ENCODE measurements around the gene MGAT3.
"Not testable (repeated sequence)": the region's sequence is repeated elsewhere in the genome, so short reads cannot be mapped to it uniquely, and the experiment has no call there.

MGAT3 gene, protein sequence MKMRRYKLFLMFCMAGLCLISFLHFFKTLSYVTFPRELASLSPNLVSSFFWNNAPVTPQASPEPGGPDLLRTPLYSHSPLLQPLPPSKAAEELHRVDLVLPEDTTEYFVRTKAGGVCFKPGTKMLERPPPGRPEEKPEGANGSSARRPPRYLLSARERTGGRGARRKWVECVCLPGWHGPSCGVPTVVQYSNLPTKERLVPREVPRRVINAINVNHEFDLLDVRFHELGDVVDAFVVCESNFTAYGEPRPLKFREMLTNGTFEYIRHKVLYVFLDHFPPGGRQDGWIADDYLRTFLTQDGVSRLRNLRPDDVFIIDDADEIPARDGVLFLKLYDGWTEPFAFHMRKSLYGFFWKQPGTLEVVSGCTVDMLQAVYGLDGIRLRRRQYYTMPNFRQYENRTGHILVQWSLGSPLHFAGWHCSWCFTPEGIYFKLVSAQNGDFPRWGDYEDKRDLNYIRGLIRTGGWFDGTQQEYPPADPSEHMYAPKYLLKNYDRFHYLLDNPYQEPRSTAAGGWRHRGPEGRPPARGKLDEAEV

DNA sequence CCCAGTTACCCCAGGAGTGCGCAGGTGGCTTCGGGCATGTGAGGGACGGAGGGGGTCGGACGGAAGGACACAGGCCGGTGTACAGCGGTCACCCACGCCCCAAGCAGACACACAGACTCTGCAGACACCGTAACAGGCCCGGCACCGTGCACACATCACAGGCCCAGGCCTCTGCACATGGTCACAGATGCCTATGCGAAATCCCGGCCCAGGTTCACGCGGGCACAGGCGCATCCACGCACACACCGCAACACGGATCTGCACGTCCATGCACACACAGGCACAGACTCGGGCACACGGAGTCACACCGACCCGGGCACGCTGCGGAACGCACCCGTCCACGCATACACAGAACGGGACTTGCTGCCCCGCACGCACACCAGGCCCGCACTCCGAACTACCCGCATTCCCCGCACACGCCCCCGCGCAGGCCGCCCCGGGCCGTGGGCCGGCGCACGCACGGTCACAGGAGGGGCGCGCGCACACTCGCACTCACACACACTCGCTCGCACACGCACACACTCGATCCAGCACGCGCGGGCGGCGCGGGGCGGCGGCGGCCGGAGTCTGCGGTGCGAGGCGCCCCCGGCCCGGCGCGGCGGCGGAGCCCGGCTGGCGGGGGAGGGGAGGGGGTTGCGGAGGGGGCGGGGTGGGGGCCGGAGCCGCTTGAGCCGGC, at the start of gene MGAT3:
MGAT3 (plus strand) TSS at position 491 of the 676 bp plus-strand sequence. CDS start 30,336 bp downstream, outside the sequence.
- DNase-seq, result no peak

DNA sequence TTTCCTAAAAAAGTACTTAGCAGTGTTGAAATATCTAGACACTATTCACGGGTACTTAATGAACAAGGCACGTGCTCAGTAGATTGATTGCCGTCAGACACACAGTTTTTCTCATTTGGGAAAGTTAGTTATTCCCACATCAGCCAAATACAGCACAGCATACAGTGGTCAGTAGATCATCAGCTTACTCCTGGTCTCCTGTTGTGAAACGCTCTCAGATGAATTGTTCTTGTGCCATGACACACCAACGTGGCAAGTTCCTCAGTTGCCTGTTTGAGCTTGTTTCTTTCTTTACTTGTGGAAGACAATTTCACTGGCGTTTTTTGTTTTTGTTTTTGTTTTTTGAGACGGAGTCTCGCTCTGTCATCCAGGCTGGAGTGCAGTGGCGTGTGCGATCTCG, 48.6 kb upstream of the MGAT3 start:
- peak; percentile 55 to 78 for DNase-seq

DNA sequence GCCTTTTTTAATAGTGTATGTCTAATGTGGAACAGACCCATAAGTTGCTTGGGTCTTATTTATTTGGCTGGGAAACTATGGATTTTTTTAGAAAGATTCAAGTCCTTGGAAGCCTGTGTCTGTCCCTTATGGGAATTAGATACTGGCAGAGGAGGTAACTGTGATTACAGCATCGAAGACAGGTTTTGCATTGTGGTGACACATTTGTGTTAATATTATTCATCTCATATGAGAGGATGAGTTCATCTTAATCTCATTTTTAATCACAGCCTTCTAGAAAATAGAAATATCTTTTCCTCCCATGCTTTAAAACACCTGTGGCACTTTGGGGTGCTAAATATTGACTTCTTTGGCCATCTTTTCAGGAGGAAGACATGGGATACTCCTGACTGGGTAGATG, 48.0 kb upstream of the MGAT3 start:
- no peak for DNase-seq

DNA sequence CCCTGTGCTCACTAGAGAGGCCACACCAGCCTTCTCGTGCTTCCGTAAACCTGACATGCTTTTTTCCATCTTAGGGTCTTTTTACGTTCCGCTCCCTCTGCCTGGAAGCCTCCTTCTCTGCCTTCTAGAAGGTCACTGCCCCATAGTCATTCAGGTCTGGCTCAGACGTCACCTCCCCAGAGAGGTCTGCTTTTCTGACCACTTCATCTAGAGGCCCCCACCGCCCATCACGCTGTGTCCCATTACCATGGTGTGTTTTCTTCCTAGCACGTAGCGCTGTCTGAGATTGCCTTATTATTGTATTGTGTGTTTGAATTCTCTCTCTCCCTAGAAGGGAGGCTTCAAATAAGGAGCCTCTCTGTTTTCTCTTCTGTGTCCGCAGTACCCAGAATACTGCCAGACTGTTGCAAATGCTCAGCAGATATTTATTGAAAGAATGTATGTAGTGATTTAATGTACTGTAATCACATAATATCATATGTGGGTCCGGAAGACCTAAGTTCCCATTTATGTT, 47.2 kb upstream of the MGAT3 start:
- DNase-seq, result no peak

DNA sequence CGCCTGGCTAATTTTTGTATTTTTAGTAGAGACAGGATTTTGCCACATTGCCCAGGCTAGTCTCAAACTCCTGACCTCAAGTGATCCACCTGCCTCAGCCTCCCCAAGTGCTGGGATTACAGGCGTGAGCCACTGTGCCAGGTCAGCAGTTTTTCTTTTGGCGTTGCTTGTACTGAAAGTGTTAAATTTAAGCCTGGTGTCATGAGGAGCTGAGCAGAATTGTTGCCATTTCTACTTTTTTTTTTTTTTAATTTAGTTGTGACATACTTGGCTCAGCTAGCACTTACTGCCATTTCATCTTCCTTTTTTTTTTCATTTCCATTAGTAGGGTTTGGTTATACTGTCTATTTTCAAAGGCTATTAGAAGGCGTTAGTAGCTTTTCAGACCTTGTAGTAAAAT, 46.5 kb upstream of the MGAT3 start:
- DNase-seq, result peak; percentile 40 to 53

DNA sequence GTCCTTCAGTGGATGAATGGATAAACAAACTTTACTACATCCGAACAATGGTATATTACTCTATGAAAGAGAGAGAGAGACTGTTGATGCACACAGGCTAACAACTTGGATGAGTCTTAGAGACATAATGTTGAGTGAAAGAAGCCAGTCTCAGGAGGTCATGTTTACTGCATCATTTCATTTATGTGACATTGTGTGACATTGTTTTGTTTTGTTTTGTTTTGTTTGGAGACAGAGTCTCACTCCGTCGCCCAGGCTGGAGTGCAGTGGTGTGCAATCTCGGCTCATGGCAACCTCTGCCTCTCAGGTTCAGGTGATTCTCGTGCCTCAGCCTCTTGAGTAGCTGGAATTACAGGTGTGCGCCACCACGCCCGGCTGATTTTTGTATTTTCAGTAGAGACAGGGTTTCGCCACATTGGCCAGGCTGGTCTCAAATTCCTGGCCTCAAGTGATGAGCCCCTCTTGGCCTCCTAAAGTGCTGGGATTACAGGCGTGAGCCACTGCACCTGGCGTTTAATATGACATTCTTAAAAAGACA, 44.9 kb upstream of the MGAT3 start:
- DNase-seq, result not testable (repeated sequence)

DNA sequence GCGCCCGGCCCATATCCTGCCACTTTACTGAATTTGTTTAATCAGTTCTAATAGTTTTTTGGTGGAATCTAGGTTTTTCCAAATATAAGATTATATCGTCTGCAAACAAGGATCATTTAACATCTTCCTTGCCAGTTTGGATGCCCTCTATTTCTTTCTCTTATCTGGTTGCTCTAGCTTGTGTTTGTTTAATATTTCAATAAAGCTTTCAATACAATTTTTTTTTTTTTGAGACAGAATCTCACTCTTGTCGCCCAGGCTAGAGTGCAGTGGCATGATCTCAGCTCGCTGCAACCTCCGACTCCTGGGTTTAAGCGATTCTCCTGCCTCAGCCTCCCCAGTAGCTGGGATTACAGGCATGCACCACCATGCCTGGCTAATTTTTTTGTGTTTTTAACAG, 43.6 kb upstream of the MGAT3 start:
- DNase-seq, result not testable (repeated sequence)

DNA sequence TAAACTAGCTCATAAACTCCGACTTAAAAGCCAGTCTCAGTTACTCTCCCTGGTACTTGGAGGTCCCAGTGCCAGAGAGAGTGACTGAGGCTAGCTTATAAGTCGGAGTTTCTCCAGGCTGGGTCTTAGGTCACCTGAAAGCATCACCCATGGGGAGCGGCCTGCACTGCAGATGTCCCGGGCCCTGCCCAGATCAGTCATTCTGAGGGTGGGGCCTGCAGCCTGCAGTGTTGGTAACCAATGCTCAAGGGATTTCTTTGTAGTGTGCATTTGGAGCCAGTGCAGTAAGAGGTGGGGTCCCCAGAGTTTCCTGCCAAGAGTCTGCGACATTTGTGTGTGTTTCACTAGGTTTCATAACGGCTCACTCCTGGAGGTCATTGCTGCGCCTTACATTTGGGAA, 42.4 kb upstream of the MGAT3 start:
- no peak for DNase-seq

DNA sequence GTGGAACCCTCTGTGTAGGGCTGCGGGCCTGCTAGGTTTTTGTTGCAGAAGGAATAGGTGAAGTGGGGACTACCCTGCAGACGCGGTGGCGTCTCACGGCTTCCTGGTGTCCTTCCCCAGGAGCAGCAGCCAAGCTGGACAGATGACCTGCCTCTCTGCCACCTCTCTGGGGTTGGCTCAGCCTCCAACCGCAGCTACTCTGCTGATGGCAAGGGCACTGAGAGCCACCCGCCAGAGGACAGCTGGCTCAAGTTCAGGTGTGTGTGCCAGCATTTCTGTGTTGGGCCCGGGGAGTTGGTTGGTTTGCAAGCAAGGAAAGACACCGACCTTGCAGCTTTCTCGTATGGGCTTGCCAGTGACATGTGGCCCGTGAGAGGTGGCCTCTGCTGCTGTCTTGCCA, 41.9 kb upstream of the MGAT3 start:
- no peak for DNase-seq

DNA sequence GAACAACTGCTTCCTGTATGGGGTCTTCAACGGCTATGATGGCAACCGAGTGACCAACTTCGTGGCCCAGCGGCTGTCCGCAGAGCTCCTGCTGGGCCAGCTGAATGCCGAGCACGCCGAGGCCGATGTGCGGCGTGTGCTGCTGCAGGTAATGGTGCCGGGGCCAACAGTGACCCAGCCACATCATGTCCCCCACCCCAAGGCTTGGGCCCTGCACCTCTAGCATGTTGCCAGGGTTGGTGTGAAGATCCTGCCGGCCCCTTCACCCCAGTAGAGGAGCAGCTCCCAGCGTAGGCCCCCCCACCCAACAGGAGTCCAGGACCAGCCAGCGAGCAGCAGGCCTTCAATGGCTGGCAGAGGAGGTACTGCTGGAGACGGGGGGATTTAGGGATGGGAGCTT, 41.3 kb upstream of the MGAT3 start:
- no peak for DNase-seq

DNA sequence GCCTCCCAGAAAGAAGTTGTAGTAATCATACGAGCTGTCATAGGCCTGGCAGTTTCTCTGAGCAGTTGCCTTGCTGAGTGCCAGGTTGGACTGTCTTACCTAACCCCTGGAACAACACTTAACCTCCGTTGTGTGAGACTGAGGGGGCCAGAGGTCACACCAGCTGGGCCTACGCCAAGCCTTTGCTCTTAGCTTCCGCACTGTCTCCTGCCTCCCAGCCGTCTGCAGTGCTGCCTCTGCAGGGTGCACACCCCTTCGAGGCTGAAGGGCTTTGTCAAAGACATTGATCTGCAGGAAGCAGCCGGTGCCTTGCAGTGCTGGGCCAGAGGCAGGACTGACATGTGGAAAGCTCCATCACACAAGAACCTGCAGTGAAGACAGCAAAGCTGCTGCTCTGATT, 40.5 kb upstream of the MGAT3 start:
- DNase-seq, result no peak

DNA sequence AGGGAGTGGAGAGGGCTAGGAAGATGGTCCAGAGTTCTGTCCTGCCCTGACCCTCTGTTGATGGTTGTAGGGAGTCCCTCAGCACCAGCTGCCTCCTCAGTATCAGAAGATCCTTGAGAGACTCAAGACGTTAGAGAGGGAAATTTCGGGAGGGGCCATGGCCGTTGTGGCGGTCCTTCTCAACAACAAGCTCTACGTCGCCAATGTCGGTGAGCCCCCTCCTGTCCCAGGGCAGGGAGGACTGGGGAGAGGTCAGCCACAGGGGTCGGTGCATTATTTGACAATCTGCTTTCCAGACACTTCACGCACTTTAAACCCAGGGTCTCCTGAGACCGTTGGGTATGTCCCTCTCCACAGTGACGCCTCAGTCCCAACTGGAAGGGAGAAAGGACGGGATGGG, 39.2 kb upstream of the MGAT3 start:
- DNase-seq, result no peak

DNA sequence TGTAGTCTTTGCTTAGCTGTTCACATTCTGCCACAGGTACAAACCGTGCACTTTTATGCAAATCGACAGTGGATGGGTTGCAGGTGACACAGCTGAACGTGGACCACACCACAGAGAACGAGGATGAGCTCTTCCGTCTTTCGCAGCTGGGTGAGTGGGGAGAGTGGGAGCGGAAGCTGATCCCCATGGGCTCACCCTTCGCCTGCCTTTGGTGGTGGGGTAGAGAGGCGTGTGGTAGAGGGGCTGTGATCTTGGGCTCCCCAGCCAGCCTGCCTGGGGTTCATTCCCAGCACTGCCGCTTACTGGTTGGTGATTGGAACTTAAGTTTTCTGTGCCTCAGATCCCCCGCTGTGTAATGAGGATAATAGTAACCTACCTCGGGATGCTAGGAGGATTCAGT, 38.1 kb upstream of the MGAT3 start:
- no peak for DNase-seq

DNA sequence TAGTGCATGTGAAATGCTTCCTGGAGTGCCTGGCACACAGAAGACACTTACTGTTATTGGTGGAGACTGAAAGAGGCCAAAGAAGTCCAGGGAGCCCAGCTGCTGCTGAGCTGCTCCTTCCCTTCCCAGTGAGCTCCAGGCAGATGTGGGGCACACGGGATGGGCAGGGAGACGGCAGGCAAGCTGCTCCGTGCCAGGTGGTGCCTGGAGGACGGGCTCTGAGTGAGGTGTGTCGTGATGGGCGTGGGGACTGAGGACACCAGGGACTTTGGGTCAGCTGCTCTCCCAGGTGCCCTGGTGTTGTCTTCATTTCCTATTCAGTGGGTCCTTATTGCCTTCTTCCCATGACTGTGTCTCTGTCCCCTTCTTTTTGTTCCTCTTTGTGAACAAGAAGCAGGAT, 37.7 kb upstream of the MGAT3 start:
- DNase-seq, result no peak

DNA sequence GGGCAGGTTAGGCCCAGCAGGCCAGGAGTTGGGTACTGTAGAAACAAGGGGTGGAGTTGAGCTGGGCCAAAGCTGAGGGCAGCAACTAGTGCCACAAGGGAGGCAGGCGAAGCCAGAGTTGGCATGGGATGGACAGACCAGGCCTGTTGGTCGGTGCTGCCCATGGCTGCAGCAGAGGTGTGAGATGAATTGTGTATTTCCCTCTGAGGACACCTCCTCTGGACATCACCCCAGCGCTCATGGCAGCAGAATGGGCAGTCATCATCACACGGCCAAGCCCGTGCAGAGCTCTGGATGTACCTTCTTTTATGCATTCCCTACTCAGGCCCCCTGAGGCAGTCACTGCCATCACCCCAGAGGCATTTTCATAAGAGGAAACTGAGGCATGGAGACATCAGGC, 36.9 kb upstream of the MGAT3 start:
- DNase-seq, result no peak

DNA sequence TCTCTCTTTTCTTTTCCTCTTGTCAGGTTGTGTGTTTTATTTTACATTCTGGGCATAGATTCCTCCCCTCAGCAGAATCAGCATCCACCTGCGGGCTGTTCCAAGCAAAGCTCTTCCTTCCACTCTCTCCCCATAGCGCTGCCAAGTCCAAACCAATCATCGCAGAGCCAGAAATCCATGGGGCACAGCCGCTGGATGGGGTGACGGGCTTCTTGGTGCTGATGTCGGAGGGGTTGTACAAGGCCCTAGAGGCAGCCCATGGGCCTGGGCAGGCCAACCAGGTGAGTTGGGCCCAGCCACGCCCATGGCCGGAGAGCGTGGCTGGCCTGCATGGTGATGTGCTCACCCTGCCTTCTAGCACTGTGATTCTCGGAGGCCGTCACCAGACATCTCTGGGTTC, 35.1 kb upstream of the MGAT3 start:
- DNase-seq, result no peak

DNA sequence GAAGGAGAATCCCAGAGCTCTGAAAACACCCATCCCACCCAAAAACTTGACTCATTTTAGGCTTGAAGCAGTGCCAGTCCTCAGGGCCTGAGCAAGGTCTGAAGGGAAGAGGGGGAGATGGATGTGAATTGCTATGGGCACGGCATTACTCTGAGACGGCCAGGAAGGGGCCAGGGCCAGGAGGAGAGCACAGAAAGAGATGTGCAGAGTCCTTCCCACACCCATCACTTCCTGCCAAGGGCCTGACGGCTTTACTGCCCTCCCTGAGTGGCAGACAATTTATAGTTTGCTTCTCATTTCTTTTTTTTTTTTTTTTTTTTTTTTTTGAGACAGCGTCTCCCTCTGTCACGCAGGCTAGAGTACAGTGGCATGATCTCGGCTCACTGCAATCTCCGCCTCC, 34.7 kb upstream of the MGAT3 start:
- DNase-seq, result no peak

DNA sequence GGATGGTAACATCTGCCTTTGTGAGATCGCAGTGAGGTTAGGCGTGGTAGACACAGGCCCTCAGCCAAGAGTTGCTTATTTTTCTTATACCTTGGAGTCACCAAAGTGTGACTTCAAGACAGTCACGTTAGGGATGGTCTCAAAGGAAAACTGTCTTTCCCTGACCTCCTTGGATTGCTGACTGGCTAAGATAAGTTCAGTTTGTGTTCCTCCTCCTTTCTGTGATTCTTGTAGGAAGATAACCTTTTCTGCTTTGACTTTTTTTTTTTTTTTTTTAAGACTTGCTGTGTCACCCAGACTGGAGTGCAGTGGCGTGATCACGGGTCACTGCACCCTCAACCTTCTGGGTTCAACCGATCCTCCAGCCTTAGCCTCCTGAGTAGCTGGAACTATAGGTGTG, 34.1 kb upstream of the MGAT3 start:
- DNase-seq, result no peak

DNA sequence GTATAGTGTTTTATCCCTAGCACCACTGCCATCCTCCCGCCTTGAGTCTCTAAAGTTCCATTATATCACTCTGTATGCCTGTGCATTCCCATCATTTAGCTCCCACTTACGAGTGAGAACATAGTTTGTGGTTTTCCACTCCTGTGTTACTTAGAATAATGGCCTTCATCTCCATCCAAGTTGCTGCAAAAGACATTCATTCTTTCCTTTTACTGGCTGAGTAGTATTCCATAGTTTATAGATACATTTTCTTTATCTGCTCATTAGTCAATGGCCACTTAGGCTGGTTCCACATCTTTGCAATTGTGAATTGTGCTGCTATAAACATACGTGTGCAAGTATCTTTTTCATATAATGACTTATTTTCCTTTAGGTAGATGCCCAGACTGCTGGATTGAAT, 32.8 kb upstream of the MGAT3 start:
- no peak for DNase-seq

DNA sequence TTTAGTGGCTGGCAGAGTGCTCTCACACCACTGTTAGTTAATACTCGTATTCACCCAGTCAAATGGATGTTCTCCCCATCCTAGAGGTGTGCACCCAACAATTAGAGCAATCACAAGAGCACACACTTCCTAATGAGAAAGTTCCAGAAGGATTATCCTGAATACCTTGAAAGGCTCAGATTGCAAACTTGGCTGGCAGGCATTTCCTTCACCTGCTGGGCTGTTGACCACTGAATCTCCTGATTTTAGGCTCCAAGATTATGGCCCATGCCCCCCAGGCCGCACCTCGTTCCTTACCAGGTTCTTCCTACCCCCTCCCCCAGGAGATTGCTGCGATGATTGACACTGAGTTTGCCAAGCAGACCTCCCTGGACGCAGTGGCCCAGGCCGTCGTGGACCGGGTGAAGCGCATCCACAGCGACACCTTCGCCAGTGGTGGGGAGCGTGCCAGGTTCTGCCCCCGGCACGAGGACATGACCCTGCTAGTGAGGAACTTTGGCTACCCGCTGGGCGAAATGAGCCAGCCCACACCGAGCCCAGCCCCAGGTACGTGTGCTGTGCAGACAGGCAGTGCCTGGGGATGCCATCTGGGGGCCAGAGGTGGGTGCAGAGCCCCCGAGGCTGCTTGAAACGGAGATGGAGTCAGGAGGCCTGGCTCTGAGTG, 30.3 kb upstream of the MGAT3 start:
- DNase-seq, result no peak

DNA sequence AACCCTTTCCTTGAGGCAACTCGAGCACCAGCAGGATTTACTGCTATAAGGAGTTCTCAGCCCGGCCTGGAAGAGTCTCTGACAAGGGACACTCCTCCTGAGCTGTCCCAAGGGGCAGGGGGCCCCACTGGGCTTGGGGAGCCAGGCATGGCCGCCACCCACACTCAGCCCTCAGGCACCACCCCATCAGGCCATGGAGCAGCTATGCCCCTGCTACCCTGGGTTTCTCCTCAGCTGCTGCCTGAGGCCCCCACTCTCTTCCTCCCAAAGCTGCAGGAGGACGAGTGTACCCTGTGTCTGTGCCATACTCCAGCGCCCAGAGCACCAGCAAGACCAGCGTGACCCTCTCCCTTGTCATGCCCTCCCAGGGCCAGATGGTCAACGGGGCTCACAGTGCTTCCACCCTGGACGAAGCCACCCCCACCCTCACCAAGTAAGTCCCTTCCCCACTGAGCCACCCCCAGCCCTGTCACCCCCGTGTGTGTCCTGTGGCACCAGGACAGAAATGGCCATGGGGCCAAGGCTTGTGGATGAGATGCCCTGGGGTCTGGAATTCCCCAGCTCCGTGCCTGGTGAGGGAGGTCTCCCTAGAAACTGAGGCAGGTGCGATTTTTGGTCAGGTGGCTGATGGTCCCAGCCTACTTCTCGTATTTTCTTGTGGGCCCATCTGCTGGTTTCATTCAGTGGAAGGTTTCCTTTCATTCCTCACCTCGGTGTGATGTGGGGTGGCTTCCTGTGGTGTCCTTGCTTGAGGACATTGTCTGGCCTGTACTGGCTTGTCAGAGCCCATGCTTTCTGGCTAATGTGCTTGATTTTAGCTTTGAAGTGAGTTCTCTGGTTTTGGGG, 28.8 kb upstream of the MGAT3 start:
- DNase-seq, result no peak

DNA sequence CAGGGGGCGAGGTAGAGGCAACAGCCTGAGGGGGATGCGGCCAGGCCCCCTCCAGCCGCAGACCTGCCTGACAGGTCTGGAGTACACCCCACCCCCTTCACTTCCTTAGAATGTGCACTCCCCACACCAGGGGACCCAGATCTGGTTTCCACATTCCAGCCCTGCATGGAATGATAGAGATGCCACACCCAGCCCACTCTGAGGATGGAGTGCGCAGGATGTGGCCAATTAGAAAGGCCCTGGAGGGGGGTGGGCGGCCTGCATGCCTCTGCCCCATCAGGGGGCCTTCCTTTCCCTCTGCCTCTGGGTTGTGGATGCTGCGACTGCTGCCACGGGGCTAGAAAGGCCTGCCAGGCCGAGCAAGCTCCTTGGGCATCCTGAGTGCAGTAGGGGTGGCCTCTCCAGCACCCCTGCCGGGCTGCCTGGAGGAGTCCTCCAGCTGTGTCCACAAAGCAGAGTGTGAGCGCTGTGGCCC, 28.2 kb upstream of the MGAT3 start:
- DNase-seq, result no peak
